Peyer's patch (tissue), 4 donors: ENCODE data around the gene MAP2K7.

Experiments
- CTCF ChIP-seq, 6 experiments: fragments of 450-650 bp in 4 of 6; fragments of 200-600 bp in 2 of 6; sonication (generic) in 1 of 6; IDR thresholded peaks; one replicate each; pipeline ENCODE4 v1.5.1; 2017 to 2019; ENCODE audit warnings: antibody characterized with exemption in 6 of 6, mild to moderate bottlenecking in 3 of 6, moderate library complexity in 1 of 6
- POLR2A ChIP-seq, 2 donors: fragments of 450-650 bp; IDR thresholded peaks; one replicate each; pipeline ENCODE4 v1.5.1; 2017; ENCODE audit warnings: antibody characterized with exemption in 2 of 2, mild to moderate bottlenecking in 2 of 2, moderate library complexity in 2 of 2

GRCh38 chr19:7879836-7880235, 23.8 kb upstream of the MAP2K7 start:
- TF ChIP-seq CTCF (IDR thresholded peaks at IDR 0.05) (no peak), POLR2A (IDR thresholded peaks at IDR 0.05) (no peak)
